NCI-H187 (cell line): ENCODE measurements around the gene HIPK2.

Experiments used
- DNase-seq, 2 experiments: peaks; one replicate each; lab custom pipeline; 2025; lab: John Stamatoyannopoulos, UW

The HIPK2 gene

GRCh38 chr7:139783647-139784385 lies 6.0 kb upstream of the HIPK2 start:
- no peak for DNase-seq

GRCh38 chr7:139782932-139783331 lies 5.1 kb upstream of the HIPK2 start:
- no peak for DNase-seq

GRCh38 chr7:139777133-139777891 lies 486 bp downstream of the HIPK2 start:
- DNase-seq = no peak

- peak in 1 of 2 experiments; percentile 54 for DNase-seq
Measured at GRCh38 chr7:139776486-139777132, 1.2 kb downstream of the HIPK2 start.

- no peak for DNase-seq
Measured at GRCh38 chr7:139775829-139776266, 1.9 kb downstream of the HIPK2 start.

- no peak for DNase-seq
Measured at GRCh38 chr7:139774376-139774775, 3.4 kb downstream of the HIPK2 start.

GRCh38 chr7:139773371-139773770 lies 4.4 kb downstream of the HIPK2 start:
- DNase-seq = no peak

GRCh38 chr7:139772873-139773272 lies 4.9 kb downstream of the HIPK2 start:
- no peak for DNase-seq

GRCh38 chr7:139772115-139772514 lies 5.7 kb downstream of the HIPK2 start:
- DNase-seq = no peak

- no peak for DNase-seq
Measured at GRCh38 chr7:139771001-139771956, 6.5 kb downstream of the HIPK2 start.

- DNase-seq = no peak
Measured at GRCh38 chr7:139769761-139770160, 8.0 kb downstream of the HIPK2 start.

- DNase-seq = no peak
Measured at GRCh38 chr7:139769066-139769465, 8.7 kb downstream of the HIPK2 start.

GRCh38 chr7:139768249-139768824 lies 9.5 kb downstream of the HIPK2 start:
- DNase-seq = no peak

- DNase-seq = no peak
Measured at GRCh38 chr7:139767561-139767982, 10.2 kb downstream of the HIPK2 start.

- no peak for DNase-seq
Measured at GRCh38 chr7:139765143-139765542, 12.7 kb downstream of the HIPK2 start.

- DNase-seq = no peak
Measured at GRCh38 chr7:139763330-139763729, 14.5 kb downstream of the HIPK2 start.

- no peak for DNase-seq
Measured at GRCh38 chr7:139762886-139763285, 14.9 kb downstream of the HIPK2 start.

GRCh38 chr7:139758388-139758787 lies 19.4 kb downstream of the HIPK2 start:
- peak; percentile 23 to 26 for DNase-seq

- DNase-seq = no peak
Measured at GRCh38 chr7:139757968-139758367, 19.8 kb downstream of the HIPK2 start.

- peak in 1 of 2 experiments; percentile 26 for DNase-seq
Measured at GRCh38 chr7:139753693-139754111, 24.1 kb downstream of the HIPK2 start.

- peak in 1 of 2 experiments; percentile 37 for DNase-seq
Measured at GRCh38 chr7:139753081-139753692, 24.6 kb downstream of the HIPK2 start.
